ENCODE results near the gene SLC35F4.
A peak's percentile ranks its signal among the peaks of the same experiment; 100 is the strongest.

Gene SLC35F4

DNA sequence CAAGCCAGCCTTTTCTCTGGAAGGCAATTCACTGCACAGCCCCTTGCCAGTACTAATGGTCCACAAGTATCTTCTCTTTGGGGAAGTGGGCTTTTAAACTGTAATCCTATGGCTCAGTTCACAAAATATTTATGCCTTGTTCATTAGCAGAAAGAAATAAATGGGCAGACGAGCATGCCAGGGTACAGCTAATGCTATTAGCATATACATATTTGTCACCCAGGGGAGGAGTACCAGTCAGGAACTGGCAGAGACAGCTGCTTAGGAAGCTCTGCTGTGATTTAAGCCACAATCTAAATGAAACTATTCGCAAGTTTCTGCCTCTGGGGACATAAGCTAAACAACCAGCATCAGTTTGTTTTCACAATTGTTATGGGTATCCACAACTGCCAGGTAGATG is 258.8 kb downstream of the SLC35F4 start:
- no peak for ATAC-seq
- Mint-ChIP-seq H3K27me3 (no peaks in the 10 kb centered on the region), H3K9me3 (peaks cover 23 to 43% of the 10 kb centered on the region in 2 donors), H3K4me3 (no peak overlapping the region), H3K4me1 (no peaks in the 10 kb centered on the region), H3K27ac (no peak overlapping the region)
- no peak for DNase-seq

DNA sequence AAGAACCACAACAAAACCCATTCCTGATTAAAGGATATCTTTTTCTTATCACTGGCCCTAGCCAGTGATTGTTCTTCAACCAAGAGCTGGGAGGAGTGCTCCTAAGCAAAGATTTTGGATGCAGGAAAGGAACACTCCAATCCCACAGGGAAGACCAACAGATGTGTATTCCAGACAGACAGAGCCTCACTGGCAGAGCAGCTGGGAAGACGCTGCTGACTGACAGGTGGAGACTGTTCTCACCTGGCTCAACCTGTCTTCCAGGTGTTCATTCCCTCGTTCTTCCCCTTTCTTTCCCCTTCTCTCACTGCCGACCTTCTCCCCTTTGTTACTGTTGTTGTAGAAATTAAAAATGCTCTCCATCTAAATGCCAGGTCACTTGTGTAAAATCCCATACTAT is 282.5 kb downstream of the SLC35F4 start:
- no peak for DNase-seq
- Mint-ChIP-seq H3K9me3 (peaks cover 18 to 19% of the 10 kb centered on the region in 2 donors), H3K27me3 (no peaks in the 10 kb centered on the region), H3K4me1 (no peaks in the 10 kb centered on the region), H3K27ac (no peak overlapping the region), H3K4me3 (no peak overlapping the region)
- ATAC-seq, result no peak

DNA sequence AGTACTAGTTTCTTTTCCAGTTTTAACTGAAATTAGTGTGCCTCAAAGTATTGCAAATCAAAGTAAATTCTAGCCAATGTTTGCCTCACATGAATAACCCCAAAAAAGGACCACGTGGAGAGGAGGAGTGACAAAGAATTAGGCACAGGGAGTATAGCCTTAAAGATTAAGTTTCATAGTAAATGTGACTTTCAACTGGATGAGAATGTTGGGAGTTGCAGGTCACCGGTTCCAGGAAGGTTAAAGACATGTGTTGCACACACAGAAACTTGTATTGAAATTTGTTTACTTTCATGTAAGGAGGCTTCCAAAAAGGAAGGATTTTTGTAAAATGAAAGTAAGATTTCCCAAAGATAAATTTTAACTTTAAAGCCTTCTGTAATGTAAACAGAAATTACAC is 283.1 kb downstream of the SLC35F4 start:
- no peaks in the 10 kb centered on the region for H3K27me3 Mint-ChIP-seq
- no peaks in the 10 kb centered on the region for H3K4me1 Mint-ChIP-seq
- ATAC-seq (no peak), DNase-seq (no peak)
- H3K4me3 Mint-ChIP-seq, result no peak overlapping the region
- H3K27ac Mint-ChIP-seq, result no peak overlapping the region
- peaks cover 18 to 19% of the 10 kb centered on the region in 2 donors for H3K9me3 Mint-ChIP-seq

DNA sequence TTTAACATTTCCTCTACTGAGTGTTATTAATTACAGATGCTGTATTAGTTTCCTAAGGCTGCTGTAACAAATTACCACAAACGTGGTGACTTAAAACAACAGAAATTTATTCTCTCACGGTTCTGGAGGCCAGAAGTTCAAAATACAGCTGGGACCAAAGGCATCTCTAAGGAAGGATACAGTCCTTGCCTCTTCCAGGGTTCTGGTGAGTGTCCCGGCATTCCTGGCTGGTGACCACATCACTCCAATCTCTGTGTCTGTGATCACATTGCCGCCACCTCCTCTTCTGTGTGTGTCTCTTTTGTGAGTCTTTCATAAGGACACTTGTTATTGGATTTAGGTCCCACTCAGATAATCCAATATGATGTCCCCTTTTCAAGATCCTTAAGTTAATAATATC is 287.1 kb downstream of the SLC35F4 start:
- H3K9me3 Mint-ChIP-seq, result no peaks in the 10 kb centered on the region
- DNase-seq, result no peak
- H3K4me1 Mint-ChIP-seq, result no peaks in the 10 kb centered on the region
- no peak overlapping the region for H3K4me3 Mint-ChIP-seq
- no peak overlapping the region for H3K27ac Mint-ChIP-seq
- no peak for ATAC-seq
- H3K27me3 Mint-ChIP-seq, result no peaks in the 10 kb centered on the region

DNA sequence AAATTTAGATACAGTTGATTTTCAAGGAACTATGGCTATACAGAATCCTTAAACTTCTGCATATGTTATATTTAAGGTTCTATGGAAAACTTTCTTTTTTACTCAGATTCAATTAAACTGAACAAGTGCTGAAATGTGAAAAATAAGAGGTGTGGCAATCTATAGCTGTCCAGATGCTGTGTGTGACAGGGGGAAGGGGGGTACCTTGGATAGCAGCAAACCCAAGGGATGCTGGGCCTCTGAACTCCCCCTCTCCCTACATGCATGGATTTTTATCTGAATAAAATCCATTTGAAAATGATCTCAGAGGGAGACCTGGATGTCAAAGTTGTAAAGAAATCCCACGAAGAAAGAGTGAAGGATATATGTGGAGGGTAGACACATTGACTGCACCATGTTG is 289.4 kb downstream of the SLC35F4 start:
- ATAC-seq (no peak), DNase-seq (no peak)
- no peak overlapping the region for H3K27ac Mint-ChIP-seq
- H3K4me1 Mint-ChIP-seq, result no peaks in the 10 kb centered on the region
- no peak overlapping the region for H3K4me3 Mint-ChIP-seq
- no peaks in the 10 kb centered on the region for H3K27me3 Mint-ChIP-seq
- no peaks in the 10 kb centered on the region for H3K9me3 Mint-ChIP-seq

DNA sequence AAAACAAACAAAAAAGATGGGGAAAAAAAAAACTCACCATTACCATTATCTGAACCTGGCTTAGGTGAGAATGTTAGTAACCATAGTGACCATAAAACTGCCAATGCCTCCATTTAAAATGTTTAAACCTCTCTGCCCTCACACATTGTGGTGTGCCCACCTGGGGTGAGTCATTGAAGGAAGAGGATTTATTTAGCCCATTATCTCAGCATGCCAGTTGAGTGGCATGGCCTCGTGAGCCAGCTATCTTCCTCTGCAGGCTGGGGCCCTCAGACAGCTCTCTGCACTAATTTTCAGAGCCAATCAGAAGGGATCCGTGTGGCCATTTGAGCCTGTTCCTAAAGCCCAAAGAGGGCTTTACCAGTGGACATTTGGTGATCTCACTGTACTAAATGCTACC is 290.4 kb downstream of the SLC35F4 start:
- Mint-ChIP-seq H3K27ac (no peak overlapping the region), H3K9me3 (no peaks in the 10 kb centered on the region), H3K4me3 (no peak overlapping the region), H3K4me1 (no peaks in the 10 kb centered on the region), H3K27me3 (no peaks in the 10 kb centered on the region)
- DNase-seq, result no peak
- ATAC-seq, result no peak

DNA sequence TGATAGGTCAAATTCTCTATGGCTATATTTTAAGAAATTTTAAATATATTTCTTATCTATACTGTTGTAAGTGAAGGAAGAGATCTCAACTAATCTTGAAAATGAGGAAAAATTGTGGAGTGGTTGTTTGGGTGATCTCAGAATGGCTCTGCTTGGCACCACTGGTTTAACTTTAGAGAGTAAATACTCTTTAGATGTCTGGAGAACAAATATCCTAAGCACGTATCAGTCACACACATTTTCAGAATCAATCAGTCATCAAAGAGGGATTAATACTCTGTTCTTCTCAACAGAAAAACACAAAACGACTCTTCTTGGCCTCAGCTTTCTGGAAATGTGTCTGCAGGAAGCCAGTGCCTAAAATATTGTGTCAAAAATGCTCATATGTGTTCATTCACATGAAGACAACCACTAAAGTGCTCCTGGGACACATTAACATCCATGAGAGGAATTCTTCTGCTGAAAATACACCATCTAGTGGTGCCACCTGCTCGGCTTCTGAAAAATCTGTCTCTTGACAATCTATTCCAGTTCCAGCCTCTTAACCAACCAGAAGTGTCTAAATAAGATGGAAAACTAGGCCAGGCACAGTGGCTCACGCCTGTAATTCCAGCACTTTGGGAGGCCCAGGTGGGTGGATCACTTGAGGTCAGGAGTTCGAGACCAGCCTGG is 291.1 kb downstream of the SLC35F4 start:
- Mint-ChIP-seq H3K27ac (no peak overlapping the region), H3K9me3 (no peaks in the 10 kb centered on the region), H3K4me3 (no peak overlapping the region), H3K4me1 (no peaks in the 10 kb centered on the region), H3K27me3 (no peaks in the 10 kb centered on the region)
- no peak for ATAC-seq
- DNase-seq, result no peak

DNA sequence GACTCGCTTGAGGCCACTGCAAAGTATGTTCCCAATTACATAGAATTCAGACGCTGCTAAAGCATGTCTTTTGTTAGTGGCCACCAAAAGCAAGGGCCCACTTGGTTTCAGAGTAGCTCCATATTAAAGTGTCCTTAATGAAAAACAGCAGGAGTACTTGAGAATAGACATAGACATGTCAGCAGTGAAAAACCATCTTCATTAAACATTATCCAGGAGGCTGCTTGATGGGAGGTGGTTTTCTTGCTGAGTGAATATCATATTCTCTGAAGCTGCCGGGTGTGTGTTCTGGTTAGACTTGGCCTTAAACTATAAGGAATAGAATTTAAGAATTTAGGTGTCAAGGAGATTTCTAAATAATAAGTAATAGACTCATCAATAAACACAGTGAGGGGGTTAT is 292.7 kb downstream of the SLC35F4 start:
- H3K27me3 Mint-ChIP-seq, result no peaks in the 10 kb centered on the region
- no peak overlapping the region for H3K27ac Mint-ChIP-seq
- ATAC-seq, result no peak
- H3K4me3 Mint-ChIP-seq, result no peak overlapping the region
- DNase-seq, result no peak
- no peaks in the 10 kb centered on the region for H3K4me1 Mint-ChIP-seq
- no peaks in the 10 kb centered on the region for H3K9me3 Mint-ChIP-seq

DNA sequence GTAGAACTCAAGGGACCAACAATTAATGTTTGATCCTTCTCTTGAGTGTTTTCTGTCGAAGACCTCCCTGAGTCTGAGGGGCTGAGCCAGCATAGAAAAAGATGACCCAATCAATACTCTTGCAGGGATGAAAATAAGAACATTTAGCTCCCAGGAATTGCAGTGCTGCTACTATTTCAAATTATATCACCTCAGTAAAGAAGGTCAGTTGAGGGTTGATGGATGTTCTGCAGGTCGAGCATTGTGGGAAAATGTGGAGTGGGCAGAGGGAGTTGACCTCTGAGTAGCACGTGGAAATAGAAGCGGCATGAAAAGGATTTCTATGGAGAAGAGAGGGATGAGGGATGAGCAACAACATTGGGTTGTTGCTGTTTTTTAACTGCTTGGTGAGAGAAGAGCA is 297.3 kb downstream of the SLC35F4 start:
- H3K4me1 Mint-ChIP-seq, result no peaks in the 10 kb centered on the region
- no peak for ATAC-seq
- no peak overlapping the region for H3K4me3 Mint-ChIP-seq
- no peak for DNase-seq
- no peak overlapping the region for H3K27ac Mint-ChIP-seq
- no peaks in the 10 kb centered on the region for H3K27me3 Mint-ChIP-seq
- H3K9me3 Mint-ChIP-seq, result no peaks in the 10 kb centered on the region

DNA sequence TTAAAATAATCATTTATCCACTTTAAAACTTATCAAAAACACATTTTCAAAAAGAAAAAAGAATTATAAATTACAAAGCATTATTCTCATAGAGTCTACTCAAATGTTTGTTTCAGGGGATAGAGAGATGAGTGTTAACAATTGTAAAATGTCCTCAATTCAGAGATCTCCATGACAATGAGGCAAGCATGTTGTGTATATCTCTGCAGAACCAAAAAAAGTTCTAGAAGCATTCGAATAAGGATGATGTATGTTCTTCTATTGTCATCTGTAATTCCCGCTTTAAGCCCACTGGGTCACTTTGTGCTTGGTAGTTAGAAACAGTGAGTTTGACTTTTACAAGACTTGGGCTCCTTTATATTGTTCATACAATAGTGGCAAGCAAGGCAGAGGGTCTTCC is 298.7 kb downstream of the SLC35F4 start:
- ATAC-seq, result no peak
- H3K27me3 Mint-ChIP-seq, result no peaks in the 10 kb centered on the region
- no peak for DNase-seq
- no peaks in the 10 kb centered on the region for H3K9me3 Mint-ChIP-seq
- no peak overlapping the region for H3K27ac Mint-ChIP-seq
- no peaks in the 10 kb centered on the region for H3K4me1 Mint-ChIP-seq
- H3K4me3 Mint-ChIP-seq, result no peak overlapping the region

DNA sequence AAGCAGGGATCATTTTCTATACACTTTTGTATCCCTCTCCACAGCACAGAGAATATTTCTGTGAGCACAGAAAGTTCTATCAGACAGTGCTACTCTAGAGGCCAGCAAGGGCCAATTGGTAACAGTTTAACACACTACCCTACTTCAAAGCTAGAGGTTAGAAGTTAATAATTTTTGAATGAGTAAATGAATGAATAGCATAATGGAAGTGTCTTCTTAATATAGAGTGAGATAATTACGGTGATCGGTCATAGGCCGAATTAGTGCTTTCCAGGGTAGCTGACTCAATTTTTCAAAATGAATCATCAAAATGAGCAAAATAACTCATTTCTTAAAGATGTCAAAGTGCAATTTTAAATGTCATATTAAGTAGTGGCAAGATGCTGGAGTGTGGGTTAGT is 305.2 kb downstream of the SLC35F4 start:
- H3K9me3 Mint-ChIP-seq, result no peaks in the 10 kb centered on the region
- no peak overlapping the region for H3K4me3 Mint-ChIP-seq
- ATAC-seq (no peak), DNase-seq (no peak)
- H3K27ac Mint-ChIP-seq, result no peak overlapping the region
- no peaks in the 10 kb centered on the region for H3K4me1 Mint-ChIP-seq
- H3K27me3 Mint-ChIP-seq, result no peaks in the 10 kb centered on the region

DNA sequence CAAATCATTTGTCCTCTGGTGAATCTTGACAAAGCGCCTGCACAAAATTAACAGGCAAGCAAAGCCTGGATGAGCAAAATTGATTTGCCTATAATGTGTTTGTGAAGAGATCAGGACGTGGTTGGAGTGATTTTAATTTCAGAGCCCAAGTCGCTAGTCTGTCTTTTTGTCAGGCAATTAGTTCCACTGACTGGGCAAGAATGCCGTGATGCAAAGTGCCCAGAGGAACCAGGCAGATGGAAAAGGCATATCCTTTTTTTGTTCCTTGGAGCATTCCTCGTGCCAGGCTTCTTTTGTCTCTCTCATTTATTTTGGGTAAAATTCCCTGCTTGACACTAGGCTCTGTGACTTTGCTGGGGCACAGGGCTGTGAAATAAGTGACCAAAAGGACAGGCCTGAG is 306.3 kb downstream of the SLC35F4 start:
- no peak for DNase-seq
- no peak overlapping the region for H3K4me3 Mint-ChIP-seq
- H3K9me3 Mint-ChIP-seq, result peaks cover 3% of the 10 kb centered on the region in 2 donors
- no peaks in the 10 kb centered on the region for H3K27me3 Mint-ChIP-seq
- H3K4me1 Mint-ChIP-seq, result no peaks in the 10 kb centered on the region
- no peak overlapping the region for H3K27ac Mint-ChIP-seq
- ATAC-seq, result no peak

DNA sequence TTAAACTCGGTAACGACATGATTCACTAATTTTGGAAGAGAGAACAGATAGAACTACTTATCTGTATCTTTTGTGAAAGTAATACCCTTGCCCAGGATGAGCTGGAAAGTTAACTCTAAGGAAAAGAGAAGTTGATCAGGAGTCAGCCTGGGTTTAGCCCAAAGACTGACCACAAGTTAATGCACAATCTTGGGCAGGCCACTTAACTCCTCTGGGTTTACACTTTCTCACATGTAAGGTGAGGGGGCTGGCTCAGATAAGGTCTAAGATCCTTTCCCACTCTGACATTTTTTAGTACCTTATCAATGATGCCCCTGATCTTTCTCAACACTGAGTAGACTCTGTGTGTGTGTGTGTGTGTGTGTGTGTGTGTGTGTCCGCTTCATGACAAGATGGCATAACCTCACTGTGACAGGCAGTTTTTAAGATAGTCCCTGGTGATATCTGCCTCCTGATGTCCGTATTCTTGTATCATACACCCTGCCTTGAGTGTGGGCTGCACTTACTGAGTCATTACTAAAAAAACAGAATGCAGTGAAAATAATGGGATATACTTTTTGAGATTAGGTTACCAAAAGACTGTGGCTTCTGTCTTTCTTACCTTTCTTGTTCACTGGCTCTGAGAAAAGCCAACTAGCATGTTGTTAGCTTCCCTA is 316.0 kb downstream of the SLC35F4 start:
- ATAC-seq (no peak), DNase-seq (no peak)
- no peak overlapping the region for H3K27ac Mint-ChIP-seq
- H3K4me1 Mint-ChIP-seq, result no peaks in the 10 kb centered on the region
- H3K4me3 Mint-ChIP-seq, result no peak overlapping the region
- H3K27me3 Mint-ChIP-seq, result no peaks in the 10 kb centered on the region
- H3K9me3 Mint-ChIP-seq, result peaks cover 22 to 46% of the 10 kb centered on the region in 2 donors

DNA sequence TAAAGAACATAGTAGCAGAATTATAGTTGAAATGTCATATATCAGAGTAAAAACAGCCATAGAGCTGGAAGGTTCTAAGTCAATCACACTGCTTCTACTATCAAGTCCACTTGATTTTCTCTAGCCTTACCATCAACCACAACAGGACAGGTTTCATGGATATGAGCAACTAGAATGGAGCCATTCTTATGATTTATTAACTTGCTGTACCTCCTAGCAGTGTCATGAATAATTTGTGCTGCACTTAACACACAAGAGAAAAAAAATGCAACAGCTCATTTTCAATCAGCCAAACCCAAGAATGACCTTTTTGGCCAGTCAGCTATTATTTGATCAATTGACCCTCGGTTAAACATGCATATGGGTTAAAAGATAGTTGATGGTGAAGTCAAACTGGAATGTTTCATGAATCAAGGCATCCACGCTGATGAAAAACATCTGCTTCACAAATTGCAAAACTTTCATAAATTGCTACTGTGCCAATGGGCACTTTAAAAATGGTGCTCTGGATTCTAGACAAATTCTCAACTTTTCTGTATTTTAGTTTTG is 316.8 kb downstream of the SLC35F4 start:
- no peak for ATAC-seq
- no peak for DNase-seq
- Mint-ChIP-seq H3K27ac (no peak overlapping the region), H3K27me3 (no peaks in the 10 kb centered on the region), H3K4me3 (no peak overlapping the region), H3K4me1 (no peaks in the 10 kb centered on the region), H3K9me3 (peaks cover 14 to 40% of the 10 kb centered on the region in 2 donors)

DNA sequence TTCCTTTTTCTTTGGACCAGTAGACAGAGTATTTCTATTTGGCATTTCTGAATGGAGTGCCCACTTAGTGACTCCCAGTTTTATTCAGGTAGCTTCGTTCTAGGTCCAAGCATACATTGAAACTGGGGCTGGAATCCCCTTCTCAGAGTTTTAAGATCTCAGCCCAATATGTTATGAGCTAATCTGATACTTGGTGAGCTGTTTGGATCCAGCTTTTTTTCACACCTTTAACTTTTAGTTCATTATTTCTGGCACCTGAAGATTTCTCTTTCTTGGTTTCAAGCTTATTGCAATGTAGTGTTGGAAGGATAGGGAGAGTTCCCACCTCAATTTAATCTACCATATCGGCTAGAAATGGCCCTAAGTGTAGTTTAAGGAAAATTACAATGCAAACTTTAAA is 318.8 kb downstream of the SLC35F4 start:
- ATAC-seq (no peak), DNase-seq (no peak)
- no peak overlapping the region for H3K27ac Mint-ChIP-seq
- H3K27me3 Mint-ChIP-seq, result no peaks in the 10 kb centered on the region
- peaks cover 17 to 51% of the 10 kb centered on the region in 2 donors for H3K9me3 Mint-ChIP-seq
- no peaks in the 10 kb centered on the region for H3K4me1 Mint-ChIP-seq
- no peak overlapping the region for H3K4me3 Mint-ChIP-seq

DNA sequence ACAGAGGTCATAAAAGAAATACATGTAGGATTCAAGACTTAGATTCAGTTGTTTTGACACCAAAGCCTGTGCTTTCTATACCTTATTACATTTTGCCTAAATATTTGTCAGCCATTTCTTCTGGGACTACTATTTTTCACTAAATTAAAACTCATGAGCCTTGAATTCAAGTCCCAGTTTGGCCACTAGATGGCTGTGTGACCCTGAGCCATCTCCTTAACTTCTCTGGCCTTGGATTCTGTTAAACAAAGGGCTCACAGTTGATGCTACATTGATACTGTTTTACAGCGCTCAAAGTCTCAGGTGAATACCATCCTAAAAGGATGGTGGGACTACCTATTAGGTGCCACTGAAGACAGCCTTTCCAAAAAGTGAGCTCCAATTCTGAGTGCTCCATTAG is 332.7 kb downstream of the SLC35F4 start:
- Mint-ChIP-seq H3K27ac (no peak overlapping the region), H3K9me3 (peaks cover 0 to 10% of the 10 kb centered on the region in 2 donors), H3K4me3 (no peak overlapping the region), H3K27me3 (peaks cover 13% of the 10 kb centered on the region), H3K4me1 (no peaks in the 10 kb centered on the region)
- no peak for ATAC-seq
- DNase-seq, result peak in 1 of 2 donors; percentile 3

DNA sequence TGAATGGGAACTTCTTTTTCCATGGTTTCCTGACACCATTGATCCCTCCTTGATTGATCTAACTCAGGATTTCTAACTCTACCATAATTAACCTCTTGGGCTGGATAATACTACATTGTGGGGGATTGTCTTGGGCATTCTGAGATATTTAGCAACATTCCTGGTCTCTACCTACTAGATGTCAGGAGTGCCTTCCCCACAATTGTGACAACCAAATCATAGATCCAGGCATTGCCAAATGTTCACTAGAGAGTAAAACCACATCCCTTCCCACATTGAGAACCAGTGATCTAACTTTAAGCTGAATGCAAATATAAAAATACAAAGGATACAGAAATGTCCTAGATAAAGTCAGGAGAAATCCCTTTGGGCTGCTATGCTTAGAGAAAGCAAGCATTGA is 335.3 kb downstream of the SLC35F4 start:
- Mint-ChIP-seq H3K9me3 (peaks cover 14 to 19% of the 10 kb centered on the region in 2 donors), H3K27me3 (peaks cover 13% of the 10 kb centered on the region), H3K4me1 (no peaks in the 10 kb centered on the region), H3K27ac (no peak overlapping the region), H3K4me3 (no peak overlapping the region)
- no peak for DNase-seq
- no peak for ATAC-seq

Measured in stimulated activated naive CD8-positive, alpha-beta T cell treated with anti-CD3 and anti-CD28 coated beads, Interleukin-15, amount 100 ng/mL, for 72 hours (primary cell).